Measurements from ENCODE around the gene AQR.

DNA sequence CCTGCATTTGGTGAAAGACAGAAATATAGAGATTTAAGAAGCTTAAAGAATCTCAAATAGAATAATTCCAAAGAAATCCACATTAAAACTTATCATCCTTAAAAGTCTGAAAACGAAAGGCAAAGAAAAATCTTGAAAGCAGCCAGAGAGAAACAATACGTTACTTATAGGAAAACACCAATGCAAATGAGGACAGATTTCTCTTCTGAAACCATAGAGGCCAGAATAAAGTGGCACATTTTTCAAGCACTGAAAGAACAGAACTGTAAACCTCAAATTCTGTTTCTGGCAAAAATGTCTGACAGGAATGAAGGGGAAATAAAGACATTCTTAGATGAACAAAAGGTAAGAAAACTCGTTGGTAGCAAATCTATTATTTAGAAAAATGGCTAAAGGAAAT, 160.4 kb downstream of the AQR start:
- TF ChIP-seq POLR2AphosphoS5 (IDR thresholded peaks at IDR 0.05; ENCODE audit: low read depth, low read length) (no peak), POLR2A (IDR thresholded peaks at IDR 0.05; ENCODE audit: low read depth, low read length) (no peak), TAF1 (IDR thresholded peaks at IDR 0.05; ENCODE audit: borderline replicate concordance, low read depth, low read length) (no peak)
